Measurements from ENCODE around the gene MYMK.
A peak's percentile ranks its signal among the peaks of the same experiment; 100 is the strongest.

MYMK gene

GRCh38 chr9:133483611-133484010 lies 41.1 kb downstream of the MYMK start:
- Histone ChIP-seq H3K9ac (ENCODE audit: low read length) (no peak overlapping the region), H3K9me3 (ENCODE audit: control insufficient read depth, low read depth, low read length) (no peaks in the 10 kb centered on the region), H3K4me3 (ENCODE audit: low read length) (no peak overlapping the region), H3K27ac (ENCODE audit: low read length) (no peak overlapping the region), H3K4me1 (ENCODE audit: control insufficient read depth, low read depth, low read length) (peaks cover 5% of the 10 kb centered on the region), H3K27me3 (ENCODE audit: control insufficient read depth, insufficient read depth, low read length) (peaks cover 6% of the 10 kb centered on the region), H3K36me3 (ENCODE audit: control insufficient read depth, low read depth, low read length) (no peaks in the 10 kb centered on the region)

DNA sequence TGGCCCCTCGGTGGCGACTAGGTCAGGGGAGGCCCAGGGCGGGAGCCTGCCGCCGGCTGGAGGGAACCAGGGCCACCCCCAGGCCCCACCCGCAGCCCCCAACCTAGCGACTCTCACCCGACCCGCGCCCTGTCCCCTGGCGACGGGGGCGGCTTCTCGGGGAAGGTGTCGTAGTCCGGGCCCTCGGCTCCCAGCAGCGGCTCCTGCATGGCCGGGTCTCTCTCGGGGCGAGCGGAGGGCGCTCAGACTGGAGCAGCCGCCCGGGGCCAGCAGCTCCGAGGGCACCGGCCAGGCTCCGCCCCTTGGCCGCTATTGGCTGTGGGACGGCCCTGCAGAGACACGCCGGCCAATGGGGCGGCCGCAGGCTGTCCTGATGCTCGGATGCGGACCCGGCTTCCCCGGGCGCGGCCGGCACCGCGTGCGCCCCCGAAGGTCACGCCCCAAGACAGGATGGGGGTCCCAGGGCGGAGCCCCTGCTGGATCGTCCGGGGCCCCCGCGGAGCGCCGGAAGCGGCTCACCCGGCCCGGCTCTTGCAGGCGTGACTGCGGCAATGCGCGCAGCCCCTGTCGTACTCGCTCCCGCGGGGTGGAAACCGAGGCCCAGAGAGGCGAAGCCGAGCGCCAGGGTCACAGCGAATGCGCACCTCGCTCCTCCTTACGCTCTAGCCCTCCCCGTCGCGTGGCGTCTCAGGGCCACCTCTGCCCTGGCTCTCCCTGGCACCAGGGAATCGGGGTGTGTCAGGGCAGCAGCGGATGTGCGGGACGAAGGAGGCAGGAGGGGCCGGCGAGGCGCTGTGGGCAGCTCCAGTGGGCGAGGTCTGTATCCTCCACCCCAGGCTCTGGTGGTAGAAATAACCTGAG lies 45.7 kb downstream of the MYMK start, which contains the start of gene SLC2A6:
TSS of gene SLC2A6 (minus strand) at position 249 of the 861 bp plus-strand sequence. CDS start at position 209, 40 bp downstream.
- Histone ChIP-seq H3K27me3 (ENCODE audit: control insufficient read depth, insufficient read depth, low read length) (peaks cover 6% of the 10 kb centered on the region), H3K4me1 (ENCODE audit: control insufficient read depth, low read depth, low read length) (peaks cover 10% of the 10 kb centered on the region), H3K9me3 (ENCODE audit: control insufficient read depth, low read depth, low read length) (no peaks in the 10 kb centered on the region), H3K27ac (ENCODE audit: low read length) (no peak within 1 kb of the TSS), H3K9ac (ENCODE audit: low read length) (peak within 1 kb of the TSS; percentile 54), H3K36me3 (ENCODE audit: control insufficient read depth, low read depth, low read length) (peaks cover 6% of the 10 kb centered on the region), H3K4me3 (ENCODE audit: low read length) (peak within 1 kb of the TSS; percentile 64)

- peaks cover 10% of the 10 kb centered on the region for H3K4me1 ChIP-seq (ENCODE audit: control insufficient read depth, low read depth, low read length)
- H3K9ac ChIP-seq (ENCODE audit: low read length) = peak overlapping the region; percentile 54
- H3K36me3 ChIP-seq (ENCODE audit: control insufficient read depth, low read depth, low read length) = peaks cover 7% of the 10 kb centered on the region
- H3K27me3 ChIP-seq (ENCODE audit: control insufficient read depth, insufficient read depth, low read length) = peaks cover 6% of the 10 kb centered on the region
- H3K4me3 ChIP-seq (ENCODE audit: low read length) = peak overlapping the region; percentile 64
- H3K9me3 ChIP-seq (ENCODE audit: control insufficient read depth, low read depth, low read length) = no peaks in the 10 kb centered on the region
- H3K27ac ChIP-seq (ENCODE audit: low read length) = no peak overlapping the region
Observed at GRCh38 chr9:133477992-133478850, 46.5 kb downstream of the MYMK start.

DNA sequence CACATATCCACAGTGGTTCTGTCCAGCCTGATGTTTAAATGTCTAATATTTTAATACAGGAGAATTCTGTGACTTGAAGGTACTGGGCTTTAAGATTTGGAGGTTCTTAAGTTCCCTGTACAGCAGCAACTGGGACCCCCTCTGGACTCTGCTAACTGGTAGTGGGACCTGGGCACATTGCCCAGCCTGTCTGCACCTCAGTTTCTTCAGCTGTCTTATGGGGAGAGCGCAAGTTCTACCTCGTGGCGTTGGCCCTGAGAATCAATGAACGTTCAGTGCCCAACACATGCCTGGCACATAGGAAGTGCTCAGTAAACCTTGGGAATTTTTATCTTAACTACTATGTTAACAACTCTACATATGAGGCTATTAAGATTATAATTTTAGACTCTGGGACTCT lies 47.3 kb downstream of the MYMK start:
- Histone ChIP-seq H3K9me3 (ENCODE audit: control insufficient read depth, low read depth, low read length) (no peaks in the 10 kb centered on the region), H3K27me3 (ENCODE audit: control insufficient read depth, insufficient read depth, low read length) (peaks cover 6% of the 10 kb centered on the region), H3K9ac (ENCODE audit: low read length) (no peak overlapping the region)

GRCh38 chr9:133476941-133477340 lies 47.8 kb downstream of the MYMK start:
- H3K4me1 ChIP-seq (ENCODE audit: control insufficient read depth, low read depth, low read length) = peaks cover 10% of the 10 kb centered on the region
- no peak overlapping the region for H3K9ac ChIP-seq (ENCODE audit: low read length)
- no peak overlapping the region for H3K4me3 ChIP-seq (ENCODE audit: low read length)
- H3K27me3 ChIP-seq (ENCODE audit: control insufficient read depth, insufficient read depth, low read length) = peaks cover 6% of the 10 kb centered on the region
- H3K36me3 ChIP-seq (ENCODE audit: control insufficient read depth, low read depth, low read length) = peaks cover 11% of the 10 kb centered on the region
- H3K27ac ChIP-seq (ENCODE audit: low read length) = no peak overlapping the region
- no peaks in the 10 kb centered on the region for H3K9me3 ChIP-seq (ENCODE audit: control insufficient read depth, low read depth, low read length)

More for the DNA sequence above, 47.3 kb downstream of the MYMK start:
- no peak overlapping the region for H3K27ac ChIP-seq (ENCODE audit: low read length)
- peaks cover 10% of the 10 kb centered on the region for H3K4me1 ChIP-seq (ENCODE audit: control insufficient read depth, low read depth, low read length)
- H3K36me3 ChIP-seq (ENCODE audit: control insufficient read depth, low read depth, low read length) = peaks cover 11% of the 10 kb centered on the region
- peak overlapping the region; percentile 64 for H3K4me3 ChIP-seq (ENCODE audit: low read length)

DNA sequence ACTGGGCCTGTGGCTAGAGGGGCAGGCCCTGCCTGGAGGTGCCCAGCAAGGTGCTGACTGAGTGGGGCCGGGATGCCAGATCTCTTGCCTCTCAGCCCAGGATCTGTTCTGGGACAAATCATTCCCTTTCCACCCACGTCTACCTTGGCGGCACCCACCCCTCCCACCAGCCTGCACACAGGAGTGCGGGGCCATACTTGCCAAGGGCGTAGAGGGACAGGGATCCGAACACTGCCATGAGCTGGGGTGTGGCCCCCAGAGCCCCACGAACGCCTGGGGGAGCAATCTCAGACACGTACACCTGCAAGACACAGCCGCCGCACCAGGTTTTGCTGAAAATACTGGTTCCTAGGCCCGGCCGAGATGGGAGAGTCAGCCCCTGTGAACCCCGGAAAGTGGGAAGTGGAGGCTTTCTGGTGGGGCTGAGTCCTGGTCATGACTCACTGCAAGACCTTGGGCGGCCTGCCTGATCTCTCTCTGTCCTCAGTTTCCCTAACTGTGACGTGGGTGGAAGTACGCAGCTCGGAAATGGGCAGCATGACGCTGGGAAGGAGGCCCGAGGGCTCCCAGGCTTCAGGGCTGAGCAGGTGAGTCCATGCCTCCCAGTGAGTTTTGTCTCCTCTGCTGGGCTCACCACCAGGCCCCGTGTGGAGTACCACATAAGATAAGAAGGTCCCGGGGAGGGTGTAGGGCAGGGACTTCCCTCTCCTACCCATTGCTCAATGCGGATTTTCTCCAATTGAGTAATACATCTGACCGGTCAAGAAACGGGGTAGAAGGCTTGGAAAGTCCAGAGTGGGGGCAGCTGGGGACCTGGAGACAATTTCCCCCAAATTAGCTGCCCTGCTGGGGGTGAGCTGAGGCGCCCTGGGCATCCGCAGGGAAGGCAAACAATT lies 48.5 kb downstream of the MYMK start:
- peaks cover 6% of the 10 kb centered on the region for H3K27me3 ChIP-seq (ENCODE audit: control insufficient read depth, insufficient read depth, low read length)
- peaks cover 10% of the 10 kb centered on the region for H3K4me1 ChIP-seq (ENCODE audit: control insufficient read depth, low read depth, low read length)
- no peak overlapping the region for H3K4me3 ChIP-seq (ENCODE audit: low read length)
- no peak overlapping the region for H3K9ac ChIP-seq (ENCODE audit: low read length)
- no peaks in the 10 kb centered on the region for H3K9me3 ChIP-seq (ENCODE audit: control insufficient read depth, low read depth, low read length)
- no peak overlapping the region for H3K27ac ChIP-seq (ENCODE audit: low read length)
- peaks cover 11% of the 10 kb centered on the region for H3K36me3 ChIP-seq (ENCODE audit: control insufficient read depth, low read depth, low read length)

DNA sequence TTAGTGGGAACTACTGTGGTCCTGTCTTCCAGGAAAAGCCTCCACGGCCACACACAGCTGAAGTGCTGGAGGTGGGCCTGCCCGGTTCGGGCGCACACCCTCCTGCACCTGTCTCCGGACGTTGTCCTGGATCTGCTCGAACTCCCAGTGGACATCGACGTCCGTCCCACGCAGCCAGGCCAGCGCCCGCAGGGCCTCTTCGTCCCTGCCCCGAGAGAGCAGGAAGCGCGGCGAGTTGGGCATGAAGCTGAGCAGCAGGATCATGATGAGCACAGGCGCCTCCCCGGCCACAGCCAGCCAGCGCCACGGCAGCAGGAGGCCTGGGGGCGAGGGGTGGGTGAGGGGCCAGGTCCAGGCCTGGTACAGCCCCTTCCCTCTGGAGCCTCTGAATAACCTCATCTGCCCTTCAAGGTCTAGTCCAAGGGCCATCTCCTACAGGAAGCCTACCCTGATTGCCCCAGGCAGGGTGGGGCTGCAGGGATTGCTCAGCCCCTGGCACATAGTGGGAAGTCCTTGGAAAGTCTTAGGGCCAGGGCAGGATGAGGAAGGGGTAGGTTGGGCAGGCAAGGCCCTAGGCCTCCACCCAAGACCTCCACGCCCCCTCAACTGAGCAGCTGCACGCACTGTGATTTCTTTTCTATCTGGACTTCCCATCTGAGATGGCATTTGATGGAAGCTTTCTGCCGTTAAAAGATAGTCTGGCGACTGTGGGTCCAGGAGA lies 49.3 kb downstream of the MYMK start:
- Histone ChIP-seq H3K27me3 (ENCODE audit: control insufficient read depth, insufficient read depth, low read length) (peaks cover 6% of the 10 kb centered on the region), H3K9ac (ENCODE audit: low read length) (no peak overlapping the region), H3K4me3 (ENCODE audit: low read length) (no peak overlapping the region), H3K36me3 (ENCODE audit: control insufficient read depth, low read depth, low read length) (peaks cover 11% of the 10 kb centered on the region), H3K27ac (ENCODE audit: low read length) (no peak overlapping the region), H3K9me3 (ENCODE audit: control insufficient read depth, low read depth, low read length) (no peaks in the 10 kb centered on the region), H3K4me1 (ENCODE audit: control insufficient read depth, low read depth, low read length) (peaks cover 10% of the 10 kb centered on the region)

DNA sequence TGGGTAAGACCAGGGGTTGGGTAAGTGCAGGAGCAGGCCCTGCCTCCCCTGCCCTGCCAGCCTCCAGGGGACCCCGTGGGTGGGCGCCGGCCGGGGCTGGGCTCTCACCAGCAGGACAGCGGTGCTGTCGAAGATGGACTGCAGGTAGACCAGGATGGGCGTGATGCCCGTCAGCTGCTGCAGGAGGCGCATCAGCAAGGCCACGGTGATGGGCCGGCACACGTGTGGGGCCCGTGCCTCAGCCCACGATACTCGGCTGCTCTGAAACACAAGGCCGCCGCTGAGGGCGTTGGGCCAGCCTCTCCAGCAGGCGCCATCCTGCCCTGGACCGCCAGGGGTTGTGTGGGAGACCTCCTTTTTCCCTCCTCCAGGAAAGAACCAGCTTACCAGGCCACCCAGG lies 49.9 kb downstream of the MYMK start:
- Histone ChIP-seq H3K4me1 (ENCODE audit: control insufficient read depth, low read depth, low read length) (peaks cover 9% of the 10 kb centered on the region), H3K4me3 (ENCODE audit: low read length) (no peak overlapping the region), H3K9ac (ENCODE audit: low read length) (no peak overlapping the region), H3K27ac (ENCODE audit: low read length) (no peak overlapping the region), H3K27me3 (ENCODE audit: control insufficient read depth, insufficient read depth, low read length) (peaks cover 4% of the 10 kb centered on the region), H3K9me3 (ENCODE audit: control insufficient read depth, low read depth, low read length) (no peaks in the 10 kb centered on the region), H3K36me3 (ENCODE audit: control insufficient read depth, low read depth, low read length) (peaks cover 11% of the 10 kb centered on the region)

DNA sequence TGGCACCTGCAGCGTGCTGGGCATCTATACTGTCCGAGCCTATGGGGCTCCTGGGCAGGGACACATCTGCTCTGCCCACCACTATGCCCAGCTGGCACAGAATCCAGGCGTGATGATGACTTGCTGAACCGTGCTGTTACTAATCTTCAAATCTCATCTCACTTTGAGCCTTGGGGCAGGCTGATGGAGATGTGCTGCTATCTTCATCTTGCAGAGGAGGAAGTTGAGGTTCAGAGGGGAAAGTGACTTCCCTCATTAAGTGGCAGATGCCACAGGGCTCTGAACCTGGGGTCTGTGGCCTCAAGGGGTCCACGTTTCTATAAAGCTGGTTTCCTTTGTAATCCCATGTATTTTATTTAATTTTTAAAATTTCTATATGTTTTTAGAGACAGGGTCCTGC lies 50.5 kb downstream of the MYMK start:
- H3K36me3 ChIP-seq (ENCODE audit: control insufficient read depth, low read depth, low read length) = peaks cover 11% of the 10 kb centered on the region
- no peaks in the 10 kb centered on the region for H3K27me3 ChIP-seq (ENCODE audit: control insufficient read depth, insufficient read depth, low read length)
- no peak overlapping the region for H3K27ac ChIP-seq (ENCODE audit: low read length)
- H3K4me3 ChIP-seq (ENCODE audit: low read length) = no peak overlapping the region
- peaks cover 5% of the 10 kb centered on the region for H3K4me1 ChIP-seq (ENCODE audit: control insufficient read depth, low read depth, low read length)
- no peaks in the 10 kb centered on the region for H3K9me3 ChIP-seq (ENCODE audit: control insufficient read depth, low read depth, low read length)
- no peak overlapping the region for H3K9ac ChIP-seq (ENCODE audit: low read length)

DNA sequence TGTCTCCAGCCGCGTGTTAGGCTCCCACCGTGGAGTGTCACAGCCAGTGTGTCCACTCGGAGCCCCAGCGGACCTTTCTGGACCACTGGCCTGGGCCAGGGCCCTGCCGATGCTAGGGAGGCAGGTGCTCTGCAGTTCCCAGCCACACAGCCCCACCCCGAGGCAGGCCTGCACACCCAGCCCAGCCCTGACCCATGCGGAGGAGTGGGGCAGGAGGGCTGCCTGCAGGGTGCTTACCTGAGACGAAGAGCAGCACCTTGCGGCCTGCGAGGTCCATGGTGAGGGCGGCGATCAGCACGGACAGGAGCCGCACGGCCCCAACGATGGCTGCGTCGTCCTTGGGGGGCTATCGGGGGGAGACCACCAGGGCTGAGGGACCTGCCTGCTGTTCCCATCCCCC lies 51.0 kb downstream of the MYMK start:
- no peak overlapping the region for H3K27ac ChIP-seq (ENCODE audit: low read length)
- H3K9ac ChIP-seq (ENCODE audit: low read length) = no peak overlapping the region
- no peaks in the 10 kb centered on the region for H3K9me3 ChIP-seq (ENCODE audit: control insufficient read depth, low read depth, low read length)
- no peak overlapping the region for H3K4me3 ChIP-seq (ENCODE audit: low read length)
- peaks cover 5% of the 10 kb centered on the region for H3K4me1 ChIP-seq (ENCODE audit: control insufficient read depth, low read depth, low read length)
- no peaks in the 10 kb centered on the region for H3K27me3 ChIP-seq (ENCODE audit: control insufficient read depth, insufficient read depth, low read length)
- peaks cover 11% of the 10 kb centered on the region for H3K36me3 ChIP-seq (ENCODE audit: control insufficient read depth, low read depth, low read length)

Measured in iPS-18a (cell line).